Glutamatergic neuron (in vitro differentiated cells): ENCODE results near the gene RBAK. TPM values are rescaled to one million over a fixed set of nuclear protein-coding genes. Genes with fewer than 3 reads are reported as not detected.

Experiments used
- total RNA-seq: library from RNA; stranded (reverse); fragmentation: NEBNext Ultra II Directional; extraction: Animal tissue kit (Norgen Biotek cat#: 25700); gene quantifications from one replicate; pipeline ENCODE4 v1.2.1, GENCODE V29; 2021; ENCODE audit not compliant: unreplicated experiment

Gene RBAK
- total RNA-seq, 1 donor from 2014 or later, result 18.0 TPM

Other genes starting within 250 kb of the RBAK start
- 1.2 TPM for gene PAPOLB, start 183.8 kb upstream of the RBAK start, total RNA-seq
- gene RADIL, start 162.1 kb upstream of the RBAK start, total RNA-seq, result 31.3 TPM
- 0.47 TPM for gene MMD2, start 86.7 kb upstream of the RBAK start, total RNA-seq
- gene WIPI2, start 144.4 kb downstream of the RBAK start, total RNA-seq, result 59.5 TPM
- gene SLC29A4, start 237.1 kb downstream of the RBAK start, total RNA-seq, result 30.5 TPM